HL-60 (cell line): Measurements from ENCODE around the gene FNIP2.
"Not testable (repeated sequence)": the region's sequence is repeated elsewhere in the genome, so short reads cannot be mapped to it uniquely, and the experiment has no call there.

Experiments used
- CTCF ChIP-seq: IDR thresholded peaks from one replicate; pipeline ENCODE4 v1.5.1; 2011; ENCODE audit warnings: low read length, control low read depth, inconsistent platforms; ENCODE audit not compliant: insufficient read depth
- GABPA ChIP-seq: IDR thresholded peaks from 2 replicates; pipeline ENCODE4 v1.6.1; 2012; ENCODE audit warnings: low read depth
- POLR2AphosphoS5 ChIP-seq: IDR thresholded peaks from 2 replicates; pipeline ENCODE4 v1.6.1; 2012; ENCODE audit warnings: low read depth
- REST ChIP-seq: IDR thresholded peaks from 2 replicates; pipeline ENCODE4 v1.6.1; 2012; ENCODE audit warnings: low read depth; ENCODE audit not compliant: insufficient replicate concordance
- SPI1 ChIP-seq: IDR thresholded peaks from 2 replicates; pipeline ENCODE4 v1.6.1; 2012; ENCODE audit warnings: low read depth, mild to moderate bottlenecking, borderline replicate concordance

- not testable (repeated sequence) for TF ChIP-seq CTCF, POLR2AphosphoS5, REST, GABPA, SPI1
These were observed 187.5 kb downstream of the FNIP2 start for GRCh38 chr4:158956345-158956744.
